T-helper 1 cell treated with Interleukin-12 subunit alpha and Interleukin-12 subunit beta and Interleukin-4 antibody, amounts not matched to agents 30 μg/mL and 1 μg/mL, for 36 hours (primary cell): ENCODE data around the gene PNPLA2.
A peak's percentile ranks its signal among the peaks of the same experiment; 100 is the strongest.

Experiments used
- H3K27ac Mint-ChIP-seq: one replicate; pipeline ENCODE4 v1.8.0; 2021; ENCODE audit warnings: mild to moderate bottlenecking, mixed read lengths
- H3K27me3 Mint-ChIP-seq: one replicate; pipeline ENCODE4 v1.8.0; 2021; ENCODE audit warnings: low read depth, mixed read lengths
- H3K36me3 Mint-ChIP-seq: one replicate; pipeline ENCODE4 v1.8.0; 2021; ENCODE audit warnings: low read depth, mixed read lengths
- H3K4me1 Mint-ChIP-seq: one replicate; pipeline ENCODE4 v1.8.0; 2021; ENCODE audit warnings: low read depth, mixed read lengths
- H3K4me3 Mint-ChIP-seq: one replicate; pipeline ENCODE4 v1.8.0; 2021; ENCODE audit warnings: mild to moderate bottlenecking, moderate library complexity, mixed read lengths
- H3K9me3 Mint-ChIP-seq: one replicate; pipeline ENCODE4 v1.8.0; 2021; ENCODE audit warnings: mixed read lengths

Gene PNPLA2

GRCh38 chr11:827146-827896 lies 8.6 kb downstream of the PNPLA2 start:
- peak overlapping the region; percentile 76 for H3K4me3 Mint-ChIP-seq
- H3K36me3 Mint-ChIP-seq: peaks cover 6% of the 10 kb centered on the region
- peaks cover 41% of the 10 kb centered on the region for H3K27me3 Mint-ChIP-seq
- no peak overlapping the region for H3K27ac Mint-ChIP-seq
- H3K9me3 Mint-ChIP-seq: no peaks in the 10 kb centered on the region
- H3K4me1 Mint-ChIP-seq: peaks cover 4% of the 10 kb centered on the region

- H3K4me3 Mint-ChIP-seq: peak within 1 kb of the TSS; percentile 76
These were observed 9.1 kb downstream of the PNPLA2 start, which contains the start of gene CRACR2B for GRCh38 chr11:827897-828192. TSS of gene CRACR2B (plus strand) at chr11:827919. CDS start at chr11:828608, 689 bp downstream.

GRCh38 chr11:828506-829175 lies 9.9 kb downstream of the PNPLA2 start:
- Mint-ChIP-seq H3K4me1 (peaks cover 4% of the 10 kb centered on the region), H3K9me3 (no peaks in the 10 kb centered on the region), H3K27ac (no peak overlapping the region), H3K27me3 (peaks cover 41% of the 10 kb centered on the region), H3K36me3 (peaks cover 6% of the 10 kb centered on the region), H3K4me3 (peak overlapping the region; percentile 76)

More at GRCh38 chr11:827897-828192, 9.1 kb downstream of the PNPLA2 start, which contains the start of gene CRACR2B:
- H3K36me3 Mint-ChIP-seq: peaks cover 6% of the 10 kb centered on the region
- no peaks in the 10 kb centered on the region for H3K9me3 Mint-ChIP-seq
- H3K4me1 Mint-ChIP-seq: peaks cover 4% of the 10 kb centered on the region
- no peak within 1 kb of the TSS for H3K27ac Mint-ChIP-seq
- H3K27me3 Mint-ChIP-seq: peaks cover 41% of the 10 kb centered on the region

GRCh38 chr11:829176-829846 lies 10.6 kb downstream of the PNPLA2 start:
- H3K9me3 Mint-ChIP-seq: no peaks in the 10 kb centered on the region
- H3K4me3 Mint-ChIP-seq: peak overlapping the region; percentile 37
- peaks cover 41% of the 10 kb centered on the region for H3K27me3 Mint-ChIP-seq
- H3K4me1 Mint-ChIP-seq: peaks cover 4% of the 10 kb centered on the region
- H3K36me3 Mint-ChIP-seq: peaks cover 6% of the 10 kb centered on the region
- H3K27ac Mint-ChIP-seq: no peak overlapping the region

GRCh38 chr11:829847-830294 lies 11.2 kb downstream of the PNPLA2 start:
- Mint-ChIP-seq H3K4me3 (no peak overlapping the region), H3K27ac (no peak overlapping the region), H3K9me3 (no peaks in the 10 kb centered on the region), H3K4me1 (peaks cover 4% of the 10 kb centered on the region), H3K36me3 (peaks cover 5% of the 10 kb centered on the region), H3K27me3 (peaks cover 41% of the 10 kb centered on the region)

GRCh38 chr11:830295-831117 lies 11.8 kb downstream of the PNPLA2 start:
- Mint-ChIP-seq H3K36me3 (no peaks in the 10 kb centered on the region), H3K4me1 (peaks cover 4% of the 10 kb centered on the region), H3K4me3 (peak overlapping the region; percentile 37), H3K27me3 (peaks cover 41% of the 10 kb centered on the region), H3K9me3 (no peaks in the 10 kb centered on the region), H3K27ac (no peak overlapping the region)

GRCh38 chr11:831118-831864 lies 12.6 kb downstream of the PNPLA2 start:
- Mint-ChIP-seq H3K4me1 (peaks cover 4% of the 10 kb centered on the region), H3K9me3 (no peaks in the 10 kb centered on the region), H3K4me3 (peak overlapping the region; percentile 67), H3K27me3 (peaks cover 41% of the 10 kb centered on the region), H3K27ac (no peak overlapping the region), H3K36me3 (no peaks in the 10 kb centered on the region)

- Mint-ChIP-seq H3K36me3 (peaks cover 1% of the 10 kb centered on the region), H3K4me1 (peaks cover 4% of the 10 kb centered on the region), H3K27ac (no peak overlapping the region), H3K9me3 (no peaks in the 10 kb centered on the region), H3K27me3 (peaks cover 41% of the 10 kb centered on the region), H3K4me3 (peak overlapping the region; percentile 67)
These were observed 13.3 kb downstream of the PNPLA2 start for GRCh38 chr11:831961-832528.

- Mint-ChIP-seq H3K27me3 (peaks cover 39% of the 10 kb centered on the region), H3K4me1 (peaks cover 3% of the 10 kb centered on the region), H3K9me3 (no peaks in the 10 kb centered on the region), H3K4me3 (peak within 1 kb of the TSS; percentile 67), H3K27ac (no peak within 1 kb of the TSS), H3K36me3 (peaks cover 1% of the 10 kb centered on the region)
These were observed 13.9 kb downstream of the PNPLA2 start, which contains the start of gene CD151 for GRCh38 chr11:832529-833113. TSS of gene CD151 (plus strand) at chr11:832952. CDS start at chr11:836070, 3,118 bp downstream.

- H3K36me3 Mint-ChIP-seq: peaks cover 1% of the 10 kb centered on the region
- H3K27ac Mint-ChIP-seq: no peak overlapping the region
- H3K4me3 Mint-ChIP-seq: no peak overlapping the region
- peaks cover 32% of the 10 kb centered on the region for H3K27me3 Mint-ChIP-seq
- H3K4me1 Mint-ChIP-seq: peaks cover 2% of the 10 kb centered on the region
- no peaks in the 10 kb centered on the region for H3K9me3 Mint-ChIP-seq
These were observed 14.5 kb downstream of the PNPLA2 start for GRCh38 chr11:833114-833791.

- H3K36me3 Mint-ChIP-seq: peaks cover 1% of the 10 kb centered on the region
- H3K9me3 Mint-ChIP-seq: no peaks in the 10 kb centered on the region
- no peak overlapping the region for H3K27ac Mint-ChIP-seq
- peaks cover 26% of the 10 kb centered on the region for H3K27me3 Mint-ChIP-seq
- peaks cover 2% of the 10 kb centered on the region for H3K4me1 Mint-ChIP-seq
- peak overlapping the region; percentile 42 for H3K4me3 Mint-ChIP-seq
These were observed 15.2 kb downstream of the PNPLA2 start for GRCh38 chr11:833849-834311.

GRCh38 chr11:834371-835316 lies 15.9 kb downstream of the PNPLA2 start:
- Mint-ChIP-seq H3K27ac (no peak overlapping the region), H3K4me1 (peaks cover 2% of the 10 kb centered on the region), H3K4me3 (no peak overlapping the region), H3K36me3 (peaks cover 3% of the 10 kb centered on the region), H3K9me3 (no peaks in the 10 kb centered on the region), H3K27me3 (peaks cover 19% of the 10 kb centered on the region)
